Stomach (tissue), 4 donors: ENCODE measurements around the gene TSHR.

Experiments
- CTCF ChIP-seq, 7 experiments: fragments of 450-650 bp in 4 of 7; fragments of 200-600 bp in 3 of 7; sonication (generic) in 3 of 7; IDR thresholded peaks; one replicate each; pipeline ENCODE4 v1.5.1; 2016 to 2019; ENCODE audit warnings: antibody characterized with exemption in 7 of 7, control low read depth in 2 of 7, mild to moderate bottlenecking in 1 of 7
- EP300 ChIP-seq: sonication (generic); formaldehyde crosslinking; IDR thresholded peaks from one replicate; pipeline ENCODE4 v1.6.1; 2017; ENCODE audit warnings: antibody characterized with exemption
- POLR2A ChIP-seq, 4 donors: fragments of 450-650 bp; IDR thresholded peaks; one replicate each; pipeline ENCODE4 v1.6.1; 2016; ENCODE audit warnings: antibody characterized with exemption in 4 of 4, control low read depth in 2 of 4, mild to moderate bottlenecking in 1 of 4, moderate library complexity in 1 of 4
- POLR2AphosphoS5 ChIP-seq, 3 donors: sonication (generic); formaldehyde crosslinking; IDR thresholded peaks; one replicate each; pipeline ENCODE4 v1.6.1; 2016; ENCODE audit warnings: antibody characterized with exemption in 3 of 3

DNA sequence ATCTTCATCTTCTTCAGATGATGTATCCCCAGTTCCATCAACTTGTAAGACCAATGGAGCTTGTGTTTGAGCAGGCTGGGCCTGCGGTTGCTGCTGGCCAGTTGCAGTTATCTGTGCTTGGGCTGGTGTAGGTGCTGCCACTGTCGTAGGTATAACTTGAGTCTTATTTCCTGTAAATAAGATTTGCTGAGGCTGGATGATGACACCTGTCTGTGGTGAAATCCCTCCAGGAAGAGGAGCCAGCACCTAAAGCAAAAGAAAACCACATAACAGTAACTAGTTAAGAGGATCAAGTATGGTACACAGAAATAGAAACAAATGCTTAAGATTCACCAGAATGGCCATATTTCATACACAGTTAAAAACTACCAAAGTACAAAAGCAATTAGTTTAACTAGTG, 237.2 kb downstream of the TSHR start:
- TF ChIP-seq CTCF (IDR thresholded peaks at IDR 0.05) (no peak), POLR2AphosphoS5 (IDR thresholded peaks at IDR 0.05) (no peak), EP300 (no peak), POLR2A (IDR thresholded peaks at IDR 0.05) (no peak)
